ENCODE data around the gene JADE2.

JADE2 gene

DNA sequence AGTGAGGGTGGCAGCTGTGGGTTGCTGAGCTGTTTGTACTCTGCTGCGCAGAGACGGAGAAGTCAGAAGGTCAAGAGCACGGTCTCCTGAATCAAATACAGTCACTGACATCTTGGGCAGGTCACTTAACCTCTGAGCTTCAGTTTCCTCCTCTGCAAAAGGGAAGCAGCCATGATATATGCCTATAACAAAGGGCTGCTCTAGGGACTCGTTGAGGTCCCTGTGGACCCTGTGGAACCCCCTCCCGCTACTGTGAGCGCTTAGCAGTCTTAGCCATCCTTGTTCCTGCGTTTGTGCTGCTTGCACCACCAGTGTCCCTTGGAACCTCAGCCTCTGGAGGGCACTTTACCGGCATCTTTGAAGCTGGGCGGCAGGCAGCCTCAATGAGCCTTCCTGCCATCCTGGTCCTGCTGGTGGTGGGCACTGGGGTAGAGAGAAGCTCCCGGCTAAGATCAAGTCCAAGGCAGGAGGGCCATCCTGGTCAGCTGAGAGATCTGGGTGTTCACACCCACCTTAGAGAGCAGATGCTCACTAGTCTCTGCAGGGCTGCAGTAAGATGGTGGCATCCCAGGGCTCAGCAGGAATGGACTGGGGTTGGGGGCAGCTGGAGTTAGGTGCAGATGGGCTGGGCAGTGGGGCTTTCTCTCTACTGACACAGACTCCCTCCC is 8.7 kb downstream of the JADE2 start:
- no peak overlapping the region for H3K4me3 Mint-ChIP-seq
- H3K9me3 Mint-ChIP-seq, result no peaks in the 10 kb centered on the region
- H3K36me3 Mint-ChIP-seq (ENCODE audit: low read depth), result peaks cover 12% of the 10 kb centered on the region
- DNase-seq (no peak), ATAC-seq (no peak)
- H3K27ac Mint-ChIP-seq, result peak overlapping the region; percentile 75
- no peaks in the 10 kb centered on the region for H3K27me3 Mint-ChIP-seq
- H3K4me1 Mint-ChIP-seq, result peaks cover 90% of the 10 kb centered on the region

DNA sequence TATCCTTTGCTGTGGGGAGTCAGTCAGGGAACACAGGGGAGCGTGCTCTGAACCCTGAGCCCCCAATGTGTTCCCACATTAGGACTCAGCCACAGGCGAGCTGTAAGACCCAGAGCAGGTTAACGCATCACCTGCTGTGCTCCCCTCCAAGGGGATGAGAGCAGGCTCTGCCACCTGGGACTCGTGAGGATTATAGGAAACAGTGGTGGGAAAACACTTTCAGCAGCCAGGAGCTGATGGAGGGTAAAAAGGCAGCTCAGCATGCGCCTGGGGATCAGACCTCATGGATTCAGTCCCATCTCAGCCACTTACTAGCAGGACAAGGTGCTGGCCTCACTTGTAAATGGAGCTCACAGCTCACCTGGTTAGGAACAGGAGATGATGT is 9.2 kb downstream of the JADE2 start:
- H3K9me3 Mint-ChIP-seq, result no peaks in the 10 kb centered on the region
- DNase-seq, result no peak
- no peaks in the 10 kb centered on the region for H3K27me3 Mint-ChIP-seq
- no peak overlapping the region for H3K4me3 Mint-ChIP-seq
- peaks cover 15% of the 10 kb centered on the region for H3K36me3 Mint-ChIP-seq (ENCODE audit: low read depth)
- H3K4me1 Mint-ChIP-seq, result peaks cover 89% of the 10 kb centered on the region
- ATAC-seq, result no peak
- peak overlapping the region; percentile 75 for H3K27ac Mint-ChIP-seq

DNA sequence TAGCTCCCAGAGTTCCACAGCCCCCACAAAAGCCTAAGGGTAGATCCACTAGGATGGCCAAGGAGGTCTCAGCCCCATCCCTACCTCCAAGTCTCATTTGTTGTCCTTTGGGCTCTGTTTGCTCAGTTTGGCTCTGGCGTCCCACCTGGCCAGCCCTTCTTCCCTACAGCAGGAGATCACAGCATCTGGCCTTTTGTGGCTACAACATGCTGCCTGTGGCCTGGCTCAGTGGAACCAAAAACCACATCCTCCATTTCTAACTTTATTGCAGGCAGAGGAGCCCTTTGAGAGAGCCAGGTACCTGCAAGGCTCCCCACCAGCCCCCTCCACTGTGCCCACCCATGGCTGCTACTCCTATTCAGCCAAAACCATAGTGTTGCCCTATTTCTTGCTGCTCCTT is 11.4 kb downstream of the JADE2 start:
- DNase-seq, result no peak
- peak; percentile 34 for ATAC-seq
- Mint-ChIP-seq H3K4me1 (peaks cover 90% of the 10 kb centered on the region), H3K27me3 (no peaks in the 10 kb centered on the region), H3K27ac (peak overlapping the region; percentile 66), H3K4me3 (peak overlapping the region; percentile 40), H3K36me3 (ENCODE audit: low read depth) (peaks cover 23% of the 10 kb centered on the region), H3K9me3 (no peaks in the 10 kb centered on the region)

DNA sequence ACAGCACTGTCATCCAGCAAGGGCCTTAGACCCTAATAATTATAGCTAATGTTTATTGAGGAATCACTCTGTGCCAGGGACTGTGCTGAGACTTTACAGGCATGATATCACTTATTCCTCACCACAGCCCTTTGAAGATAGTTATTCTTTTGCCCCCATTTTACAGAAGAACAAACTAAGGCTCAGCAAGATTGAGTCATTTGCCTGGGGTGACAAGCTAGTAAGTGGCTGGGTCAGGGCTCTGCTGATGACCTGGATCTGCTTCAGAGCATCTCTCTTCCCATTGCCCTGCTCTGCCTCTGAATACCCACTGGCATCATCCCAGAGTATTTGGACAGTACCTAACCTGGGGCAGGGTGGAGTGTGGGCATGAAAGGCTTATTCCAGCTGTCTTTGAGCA is 11.8 kb downstream of the JADE2 start:
- no peaks in the 10 kb centered on the region for H3K27me3 Mint-ChIP-seq
- H3K27ac Mint-ChIP-seq, result peak overlapping the region; percentile 66
- DNase-seq, result no peak
- peak; percentile 6 for ATAC-seq
- H3K4me3 Mint-ChIP-seq, result peak overlapping the region; percentile 40
- no peaks in the 10 kb centered on the region for H3K9me3 Mint-ChIP-seq
- H3K4me1 Mint-ChIP-seq, result peaks cover 88% of the 10 kb centered on the region
- H3K36me3 Mint-ChIP-seq (ENCODE audit: low read depth), result peaks cover 22% of the 10 kb centered on the region

DNA sequence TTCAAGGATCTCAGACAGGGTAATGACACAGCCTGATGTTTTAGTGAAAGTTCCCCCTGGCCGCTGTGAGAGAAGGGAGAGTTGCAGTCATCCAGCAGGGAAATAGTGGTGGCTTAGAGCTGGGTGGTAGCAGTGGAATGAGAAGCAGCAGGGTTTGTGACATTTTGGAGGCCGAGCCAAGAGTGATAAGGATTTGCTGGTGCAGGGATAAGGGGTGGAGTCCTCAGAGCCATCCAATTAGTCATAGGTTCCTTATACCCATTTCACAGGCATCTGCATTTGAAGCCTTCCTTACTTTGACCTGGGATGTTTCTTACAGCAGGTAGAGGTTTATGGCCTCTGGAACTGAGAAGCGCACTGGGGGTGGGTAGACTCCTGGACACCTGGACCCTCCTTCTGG is 12.8 kb downstream of the JADE2 start:
- DNase-seq, result no peak
- Mint-ChIP-seq H3K27me3 (no peaks in the 10 kb centered on the region), H3K36me3 (ENCODE audit: low read depth) (peaks cover 22% of the 10 kb centered on the region), H3K4me1 (peaks cover 81% of the 10 kb centered on the region), H3K27ac (peak overlapping the region; percentile 43), H3K4me3 (no peak overlapping the region), H3K9me3 (no peaks in the 10 kb centered on the region)
- no peak for ATAC-seq

DNA sequence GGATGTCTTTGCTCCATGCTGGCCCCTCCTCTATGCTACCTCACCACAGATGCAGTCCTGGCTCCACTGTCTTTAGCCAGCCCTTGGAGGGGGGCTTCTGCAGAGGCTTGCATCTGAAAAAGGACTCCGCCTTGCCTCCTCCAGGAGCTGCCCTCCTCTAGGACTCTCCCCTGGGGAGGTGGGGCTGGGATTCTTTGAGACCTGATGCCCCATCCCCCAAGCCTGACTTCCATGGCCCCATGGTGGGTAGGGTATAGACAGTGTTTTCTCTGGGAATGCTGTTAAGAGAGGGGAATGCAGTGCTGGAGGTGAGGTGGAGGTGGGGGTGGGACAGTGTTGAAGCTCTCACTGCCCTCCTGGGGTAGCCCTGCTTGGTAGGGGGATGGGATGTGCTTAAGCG is 14.3 kb downstream of the JADE2 start:
- no peak overlapping the region for H3K27ac Mint-ChIP-seq
- peaks cover 26% of the 10 kb centered on the region for H3K36me3 Mint-ChIP-seq (ENCODE audit: low read depth)
- DNase-seq (no peak), ATAC-seq (no peak)
- no peaks in the 10 kb centered on the region for H3K27me3 Mint-ChIP-seq
- no peak overlapping the region for H3K4me3 Mint-ChIP-seq
- H3K9me3 Mint-ChIP-seq, result no peaks in the 10 kb centered on the region
- peaks cover 83% of the 10 kb centered on the region for H3K4me1 Mint-ChIP-seq

DNA sequence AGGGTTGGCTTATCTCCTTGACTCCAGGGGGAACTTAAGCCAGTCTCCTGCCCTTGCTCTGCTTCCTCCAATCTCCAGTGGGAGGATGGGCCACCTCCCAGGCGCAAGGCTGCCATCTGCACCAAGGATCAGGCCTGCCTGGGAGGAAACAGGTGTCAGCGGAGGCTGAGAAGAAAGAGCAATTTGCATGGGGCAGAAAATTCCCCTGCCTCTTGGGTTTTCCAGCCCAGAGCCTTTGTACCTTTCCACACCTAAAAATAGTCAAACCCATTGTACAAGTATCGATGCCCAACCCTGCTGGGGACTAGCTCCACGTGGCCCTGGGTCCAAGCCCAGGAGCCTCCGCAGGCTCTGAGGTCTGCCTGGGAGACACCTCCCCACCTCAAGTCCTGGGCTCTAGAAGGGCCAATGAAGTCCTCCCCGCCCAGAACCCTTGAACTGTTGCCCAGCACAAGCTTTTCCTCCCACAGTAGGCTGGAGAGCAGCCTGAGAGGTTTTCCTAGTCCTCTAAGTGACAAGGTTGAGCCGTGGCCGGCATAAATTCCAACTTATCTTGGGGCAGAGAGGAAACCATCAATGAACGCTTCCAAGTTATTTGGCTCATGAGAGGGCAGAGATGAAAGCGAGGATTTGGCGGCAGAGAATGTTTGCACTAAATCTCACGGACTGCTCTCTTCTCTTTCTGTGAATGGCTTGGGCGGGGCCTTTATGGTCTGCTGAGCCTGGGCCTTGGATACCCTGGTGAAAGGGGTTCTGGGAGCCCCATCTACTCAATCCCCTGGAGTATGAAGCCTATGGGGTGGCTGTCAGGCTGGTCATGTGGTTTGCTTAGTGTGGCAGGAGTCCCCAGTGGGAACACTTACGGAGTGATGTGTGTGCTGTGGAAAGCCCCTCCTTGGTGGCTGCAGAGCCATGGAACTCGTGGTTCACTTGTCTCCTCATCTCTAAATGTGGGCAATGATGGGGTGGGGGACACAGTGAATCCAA is 15.6 kb downstream of the JADE2 start:
- Mint-ChIP-seq H3K27me3 (no peaks in the 10 kb centered on the region), H3K36me3 (ENCODE audit: low read depth) (peaks cover 32% of the 10 kb centered on the region), H3K4me3 (peak overlapping the region; percentile 4), H3K4me1 (peaks cover 83% of the 10 kb centered on the region), H3K27ac (peak overlapping the region; percentile 83), H3K9me3 (no peaks in the 10 kb centered on the region)
- no peak for DNase-seq
- ATAC-seq, result peak; percentile 7

DNA sequence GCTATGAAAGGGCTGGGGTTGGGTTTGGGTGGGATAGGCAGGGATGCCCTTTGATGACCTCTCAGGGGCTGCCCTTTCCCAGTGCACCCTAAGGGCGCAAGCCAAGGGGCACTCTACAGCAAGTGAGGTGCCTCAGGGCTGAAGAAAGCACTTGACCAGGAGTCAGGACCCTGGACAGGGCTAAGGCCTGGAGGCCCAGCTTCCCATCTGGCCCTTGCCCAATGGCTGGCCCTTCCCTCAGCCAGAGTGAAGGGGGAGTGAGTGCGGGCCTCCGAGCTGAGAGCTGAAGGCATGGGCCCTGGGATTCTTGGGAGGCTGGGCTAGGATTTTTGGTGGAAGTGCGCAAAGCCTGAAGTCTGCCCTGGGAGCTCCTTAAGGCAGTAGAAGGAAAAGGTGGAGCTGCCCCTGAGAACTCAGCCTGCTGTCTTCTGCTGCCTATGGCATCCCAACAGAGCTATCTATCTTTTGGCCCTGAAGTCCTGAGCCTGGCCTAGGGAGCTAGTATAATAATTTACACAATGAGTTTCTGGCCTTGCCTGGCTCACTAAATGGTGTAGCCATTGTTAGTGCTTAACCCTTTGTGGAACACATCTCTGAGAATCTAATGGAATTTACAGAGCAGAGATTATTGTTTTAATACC is 16.4 kb downstream of the JADE2 start:
- Mint-ChIP-seq H3K27me3 (no peaks in the 10 kb centered on the region), H3K27ac (peak overlapping the region; percentile 83), H3K36me3 (ENCODE audit: low read depth) (peaks cover 33% of the 10 kb centered on the region), H3K4me3 (no peak overlapping the region), H3K4me1 (peaks cover 76% of the 10 kb centered on the region), H3K9me3 (no peaks in the 10 kb centered on the region)
- ATAC-seq (no peak), DNase-seq (peak; percentile 49)

DNA sequence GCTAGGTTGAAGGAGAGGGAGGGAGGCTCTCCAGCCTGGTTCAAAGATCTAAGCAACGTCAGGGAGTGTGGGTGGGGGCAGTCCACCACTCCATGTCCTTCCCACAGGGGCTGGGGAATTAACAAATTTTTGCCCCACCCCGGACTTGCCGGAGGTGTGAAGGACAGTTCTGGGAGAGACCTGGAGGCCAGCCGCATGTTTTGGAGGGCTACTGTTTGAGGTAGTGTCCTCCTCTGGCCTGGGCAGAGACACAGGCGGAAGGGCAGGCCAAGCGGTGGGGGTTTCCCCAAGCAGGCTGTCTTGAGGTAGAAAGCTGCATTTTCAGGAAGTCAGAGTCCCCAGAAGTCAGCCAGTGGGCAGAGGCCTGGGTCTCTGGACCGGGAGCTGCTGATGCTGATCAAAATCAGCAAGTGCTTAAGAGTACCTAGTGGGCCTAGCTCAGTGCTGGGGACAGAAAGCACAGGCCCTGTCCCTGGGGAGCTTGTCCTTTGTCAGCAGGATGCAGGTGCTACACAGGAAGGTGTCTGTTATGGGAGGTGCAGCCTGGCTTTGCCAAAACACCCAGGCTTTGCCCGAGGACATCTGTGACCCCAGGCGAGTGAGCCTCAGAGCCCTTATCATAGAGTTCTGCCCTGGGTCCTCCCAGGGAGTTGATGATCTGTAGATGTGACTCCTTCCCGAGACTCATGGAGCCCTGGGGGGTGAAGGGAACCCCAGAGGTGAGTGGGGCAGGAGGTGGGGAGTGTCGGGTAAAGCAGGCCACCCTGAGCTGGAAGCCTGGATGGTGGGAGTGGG is 18.5 kb downstream of the JADE2 start:
- Mint-ChIP-seq H3K27ac (peak overlapping the region; percentile 93), H3K4me3 (peak overlapping the region; percentile 76), H3K36me3 (ENCODE audit: low read depth) (peaks cover 34% of the 10 kb centered on the region), H3K27me3 (no peaks in the 10 kb centered on the region), H3K4me1 (peaks cover 79% of the 10 kb centered on the region), H3K9me3 (no peaks in the 10 kb centered on the region)
- DNase-seq (peak; percentile 60), ATAC-seq (peak; percentile 71)

DNA sequence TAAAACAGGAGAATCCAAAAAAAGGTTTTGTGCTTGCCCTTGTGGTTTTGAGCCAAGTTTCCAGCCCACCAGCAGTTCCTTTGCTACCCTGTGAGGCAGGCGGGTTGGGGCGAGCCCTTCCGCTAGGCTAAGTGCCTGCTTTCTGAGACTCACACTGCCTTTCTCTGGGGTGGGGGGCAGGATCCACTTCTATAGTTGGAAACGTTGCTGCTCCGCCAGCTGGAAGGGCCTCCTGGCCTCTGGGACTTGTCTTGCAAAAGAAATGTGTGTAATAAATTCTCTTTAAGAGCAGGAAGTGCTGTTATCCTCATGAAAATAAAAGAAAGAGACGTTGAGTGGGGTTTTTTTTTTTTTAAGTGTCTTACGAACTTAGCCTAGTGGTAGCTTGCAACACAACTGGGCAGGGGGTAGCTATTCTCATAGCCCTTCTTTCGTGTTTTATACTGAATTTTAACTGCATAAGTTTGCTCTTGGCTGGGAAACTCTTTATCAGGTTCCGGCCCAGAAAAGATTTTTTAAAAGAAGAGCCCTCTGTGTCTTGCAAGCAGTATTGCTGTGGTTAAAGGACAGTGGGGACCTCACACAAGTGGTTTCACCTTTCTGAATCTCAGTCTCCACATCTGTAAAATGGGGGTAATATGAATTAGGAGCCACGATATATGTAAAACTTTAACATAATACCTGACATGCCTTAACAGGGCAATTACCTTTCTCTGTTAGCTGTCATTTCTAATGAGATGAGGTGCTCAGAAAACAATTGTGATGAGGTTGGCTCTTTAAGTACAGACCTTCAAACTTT is 19.8 kb downstream of the JADE2 start:
- H3K4me1 Mint-ChIP-seq, result peaks cover 82% of the 10 kb centered on the region
- DNase-seq, result peak; percentile 47
- H3K36me3 Mint-ChIP-seq (ENCODE audit: low read depth), result peaks cover 34% of the 10 kb centered on the region
- H3K27ac Mint-ChIP-seq, result peak overlapping the region; percentile 93
- H3K27me3 Mint-ChIP-seq, result no peaks in the 10 kb centered on the region
- peak overlapping the region; percentile 76 for H3K4me3 Mint-ChIP-seq
- H3K9me3 Mint-ChIP-seq, result no peaks in the 10 kb centered on the region
- ATAC-seq, result no peak

DNA sequence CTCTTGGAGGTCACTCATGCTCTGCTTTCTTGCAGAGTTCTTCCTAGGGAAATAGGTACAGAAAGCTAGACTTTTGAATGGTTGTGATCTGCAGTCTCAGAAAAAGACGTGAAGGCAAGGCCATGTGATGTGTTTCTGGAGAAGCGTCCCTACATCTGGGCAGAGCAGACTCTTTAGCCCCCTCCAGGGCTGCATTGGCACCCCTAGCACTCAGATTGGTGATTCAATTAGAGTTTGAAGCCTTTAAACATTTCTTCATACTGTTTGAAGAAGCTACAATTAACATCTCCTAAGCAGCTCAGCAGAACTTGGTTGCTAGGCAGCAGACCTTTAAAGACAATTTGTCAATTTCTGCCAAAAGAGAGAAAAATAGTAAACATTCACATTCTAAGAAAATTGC is 21.6 kb downstream of the JADE2 start:
- H3K36me3 Mint-ChIP-seq (ENCODE audit: low read depth), result peaks cover 32% of the 10 kb centered on the region
- no peak for DNase-seq
- no peaks in the 10 kb centered on the region for H3K27me3 Mint-ChIP-seq
- peaks cover 77% of the 10 kb centered on the region for H3K4me1 Mint-ChIP-seq
- H3K9me3 Mint-ChIP-seq, result no peaks in the 10 kb centered on the region
- no peak overlapping the region for H3K4me3 Mint-ChIP-seq
- ATAC-seq, result no peak
- peak overlapping the region; percentile 50 for H3K27ac Mint-ChIP-seq

DNA sequence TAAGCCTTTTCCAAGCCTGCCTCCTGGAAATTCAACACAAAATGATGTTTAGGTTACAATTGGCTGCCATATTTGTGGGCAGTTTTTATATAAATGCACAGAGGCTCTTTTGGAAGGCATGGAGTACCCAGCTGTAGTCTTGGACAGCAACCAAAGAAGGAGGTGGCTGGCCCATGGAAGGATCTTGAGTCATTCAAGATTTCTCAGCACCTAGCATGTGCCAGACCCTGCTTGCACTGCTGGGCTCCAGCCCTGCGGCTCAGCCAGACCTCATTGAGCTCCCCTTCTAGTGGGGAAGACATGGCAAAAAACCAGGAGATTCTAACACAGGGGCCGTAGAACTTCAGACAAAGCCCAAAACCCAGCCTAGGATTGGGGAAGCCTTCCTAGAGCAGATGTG is 22.1 kb downstream of the JADE2 start:
- DNase-seq (no peak), ATAC-seq (no peak)
- Mint-ChIP-seq H3K27ac (peak overlapping the region; percentile 80), H3K4me1 (peaks cover 77% of the 10 kb centered on the region), H3K36me3 (ENCODE audit: low read depth) (peaks cover 35% of the 10 kb centered on the region), H3K9me3 (no peaks in the 10 kb centered on the region), H3K4me3 (no peak overlapping the region), H3K27me3 (no peaks in the 10 kb centered on the region)

DNA sequence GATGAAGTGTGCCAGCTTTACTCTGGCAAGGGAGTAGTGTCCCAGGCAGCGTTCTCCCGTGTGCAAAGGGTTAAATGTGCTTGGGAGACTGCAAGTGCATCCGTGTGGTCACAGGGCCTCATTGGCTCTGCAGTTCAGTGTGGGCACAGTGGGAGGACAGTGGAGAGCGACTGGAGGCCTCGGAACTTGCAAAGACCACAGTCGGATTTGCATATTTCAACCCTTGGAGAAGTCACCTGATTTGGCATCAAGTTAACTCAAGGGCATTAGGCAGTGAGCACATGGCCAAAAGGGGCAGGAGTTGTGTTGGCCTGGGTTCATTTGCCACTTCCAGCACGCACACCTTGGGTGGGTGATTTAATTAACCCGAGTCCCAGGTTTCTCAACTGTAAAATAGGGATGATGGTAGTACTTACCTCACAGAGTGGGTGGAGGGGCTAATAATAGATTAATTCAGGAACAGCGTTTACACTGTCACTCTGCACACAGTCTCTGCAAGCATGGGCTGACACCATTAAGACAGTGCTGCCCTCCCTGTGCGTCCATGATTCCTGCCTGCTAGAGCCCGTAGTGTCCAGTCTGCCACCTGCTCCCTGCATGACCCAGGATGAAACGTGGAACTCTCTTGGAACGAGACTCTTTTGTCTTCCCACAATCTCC is 22.7 kb downstream of the JADE2 start:
- Mint-ChIP-seq H3K27ac (peak overlapping the region; percentile 85), H3K36me3 (ENCODE audit: low read depth) (peaks cover 35% of the 10 kb centered on the region)

More for the DNA sequence above, 22.7 kb downstream of the JADE2 start:
- no peaks in the 10 kb centered on the region for H3K9me3 Mint-ChIP-seq
- H3K4me1 Mint-ChIP-seq, result peaks cover 77% of the 10 kb centered on the region
- DNase-seq (no peak), ATAC-seq (no peak)
- no peak overlapping the region for H3K4me3 Mint-ChIP-seq
- no peaks in the 10 kb centered on the region for H3K27me3 Mint-ChIP-seq

All from activated naive CD8-positive, alpha-beta T cell treated with anti-CD3 and anti-CD28 coated beads, Interleukin-2, amount 50 U/mL, for 24 hours (primary cell).